ENCODE data around the gene PFKP.

PFKP gene

GRCh38 chr10:3062502-3063186, 4.7 kb upstream of the PFKP start:
- Histone ChIP-seq H3K4me1 (ENCODE audit: control insufficient read depth, insufficient read depth, low read length) (no peaks in the 10 kb centered on the region), H3K27me3 (replicated peaks; ENCODE audit: control insufficient read depth, insufficient read depth, low read length) (no peaks in the 10 kb centered on the region), H3K9me3 (ENCODE audit: control insufficient read depth, low read length) (no peaks in the 10 kb centered on the region), H3K9ac (ENCODE audit: low read length) (no peak overlapping the region), H3K36me3 (ENCODE audit: control insufficient read depth, insufficient read depth, low read length, severe bottlenecking) (no peaks in the 10 kb centered on the region), H3K4me3 (ENCODE audit: low read length) (no peak overlapping the region)
- DNase-seq (ENCODE audit: low read depth), result no peak

- Histone ChIP-seq H3K4me3 (ENCODE audit: low read length) (no peak overlapping the region), H3K4me1 (ENCODE audit: control insufficient read depth, insufficient read depth, low read length) (peaks cover 4% of the 10 kb centered on the region), H3K9me3 (ENCODE audit: control insufficient read depth, low read length) (no peaks in the 10 kb centered on the region), H3K36me3 (ENCODE audit: control insufficient read depth, insufficient read depth, low read length, severe bottlenecking) (no peaks in the 10 kb centered on the region), H3K27me3 (replicated peaks; ENCODE audit: control insufficient read depth, insufficient read depth, low read length) (no peaks in the 10 kb centered on the region), H3K9ac (ENCODE audit: low read length) (no peak overlapping the region)
- no peak for DNase-seq (ENCODE audit: low read depth)
These were observed 2.9 kb upstream of the PFKP start for GRCh38 chr10:3064423-3064822.

GRCh38 chr10:3065622-3066021, 1.7 kb upstream of the PFKP start:
- no peak for DNase-seq (ENCODE audit: low read depth)
- Histone ChIP-seq H3K4me3 (ENCODE audit: low read length) (no peak overlapping the region), H3K36me3 (ENCODE audit: control insufficient read depth, insufficient read depth, low read length, severe bottlenecking) (no peaks in the 10 kb centered on the region), H3K4me1 (ENCODE audit: control insufficient read depth, insufficient read depth, low read length) (peaks cover 5% of the 10 kb centered on the region), H3K9ac (ENCODE audit: low read length) (no peak overlapping the region), H3K27me3 (replicated peaks; ENCODE audit: control insufficient read depth, insufficient read depth, low read length) (no peaks in the 10 kb centered on the region), H3K9me3 (ENCODE audit: control insufficient read depth, low read length) (no peaks in the 10 kb centered on the region)

GRCh38 chr10:3066317-3067117, 831 bp upstream of the PFKP start:
- peaks cover 5% of the 10 kb centered on the region for H3K4me1 ChIP-seq (ENCODE audit: control insufficient read depth, insufficient read depth, low read length)
- H3K9ac ChIP-seq (ENCODE audit: low read length), result no peak overlapping the region
- DNase-seq (ENCODE audit: low read depth), result no peak
- H3K9me3 ChIP-seq (ENCODE audit: control insufficient read depth, low read length), result no peaks in the 10 kb centered on the region
- H3K27me3 ChIP-seq (replicated peaks; ENCODE audit: control insufficient read depth, insufficient read depth, low read length), result no peaks in the 10 kb centered on the region
- no peak overlapping the region for H3K4me3 ChIP-seq (ENCODE audit: low read length)
- no peaks in the 10 kb centered on the region for H3K36me3 ChIP-seq (ENCODE audit: control insufficient read depth, insufficient read depth, low read length, severe bottlenecking)

GRCh38 chr10:3067859-3068179, 471 bp downstream of the PFKP start:
- DNase-seq (ENCODE audit: low read depth), result no peak
- no peaks in the 10 kb centered on the region for H3K27me3 ChIP-seq (replicated peaks; ENCODE audit: control insufficient read depth, insufficient read depth, low read length)
- H3K36me3 ChIP-seq (ENCODE audit: control insufficient read depth, insufficient read depth, low read length, severe bottlenecking), result no peaks in the 10 kb centered on the region
- H3K9me3 ChIP-seq (ENCODE audit: control insufficient read depth, low read length), result no peaks in the 10 kb centered on the region
- peak overlapping the region; percentile 88 for H3K4me3 ChIP-seq (ENCODE audit: low read length)
- H3K4me1 ChIP-seq (ENCODE audit: control insufficient read depth, insufficient read depth, low read length), result peaks cover 5% of the 10 kb centered on the region
- peak overlapping the region; percentile 87 for H3K9ac ChIP-seq (ENCODE audit: low read length)

- H3K27me3 ChIP-seq (replicated peaks; ENCODE audit: control insufficient read depth, insufficient read depth, low read length), result no peaks in the 10 kb centered on the region
- no peaks in the 10 kb centered on the region for H3K9me3 ChIP-seq (ENCODE audit: control insufficient read depth, low read length)
- peak overlapping the region; percentile 88 for H3K4me3 ChIP-seq (ENCODE audit: low read length)
- peak; percentile 81 for DNase-seq (ENCODE audit: low read depth)
- peaks cover 5% of the 10 kb centered on the region for H3K4me1 ChIP-seq (ENCODE audit: control insufficient read depth, insufficient read depth, low read length)
- no peaks in the 10 kb centered on the region for H3K36me3 ChIP-seq (ENCODE audit: control insufficient read depth, insufficient read depth, low read length, severe bottlenecking)
- H3K9ac ChIP-seq (ENCODE audit: low read length), result peak overlapping the region; percentile 87
These were observed 1.0 kb downstream of the PFKP start for GRCh38 chr10:3068201-3068967.

DNA sequence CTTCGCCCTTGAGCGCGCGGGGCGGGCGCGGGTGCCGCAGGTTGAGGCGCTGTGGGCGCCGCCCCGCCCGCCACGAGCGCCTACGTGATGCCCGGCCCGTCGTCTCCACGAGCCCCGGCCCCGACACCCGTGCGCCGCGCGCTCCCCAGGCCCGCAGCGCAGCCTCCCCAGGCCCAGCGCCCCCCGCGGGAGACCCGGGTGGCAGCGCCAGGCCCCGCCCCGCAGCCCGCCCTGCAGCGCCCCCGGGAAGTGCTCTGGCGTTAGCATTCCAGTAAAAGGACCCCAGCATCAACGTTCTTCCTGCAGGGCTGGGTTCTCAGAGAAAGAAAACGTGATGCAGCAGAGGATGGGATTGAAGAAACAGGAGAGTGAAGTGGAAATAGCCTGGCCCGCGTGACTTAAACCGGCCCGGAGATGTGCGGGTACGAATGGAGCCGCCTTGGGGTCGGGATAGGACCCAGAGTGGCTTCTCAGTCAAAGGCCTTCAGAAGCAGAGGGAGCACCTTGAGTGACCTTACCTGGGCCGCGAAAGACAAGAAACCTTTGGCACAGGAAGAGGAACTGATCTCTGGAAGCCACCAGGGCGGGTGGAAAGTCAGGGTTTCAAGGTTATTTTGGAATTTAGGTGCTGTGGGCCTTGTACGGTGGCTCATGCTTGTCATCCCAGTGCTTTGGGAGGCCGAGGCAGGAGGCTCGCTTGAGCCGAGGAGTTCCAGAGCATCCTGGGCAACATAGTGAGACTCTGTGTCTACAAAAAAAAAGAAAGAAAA, 1.8 kb downstream of the PFKP start:
- H3K4me1 ChIP-seq (ENCODE audit: control insufficient read depth, insufficient read depth, low read length), result peaks cover 5% of the 10 kb centered on the region
- H3K4me3 ChIP-seq (ENCODE audit: low read length), result peak overlapping the region; percentile 88
- H3K36me3 ChIP-seq (ENCODE audit: control insufficient read depth, insufficient read depth, low read length, severe bottlenecking), result no peaks in the 10 kb centered on the region
- no peaks in the 10 kb centered on the region for H3K27me3 ChIP-seq (replicated peaks; ENCODE audit: control insufficient read depth, insufficient read depth, low read length)
- H3K9ac ChIP-seq (ENCODE audit: low read length), result peak overlapping the region; percentile 87
- no peaks in the 10 kb centered on the region for H3K9me3 ChIP-seq (ENCODE audit: control insufficient read depth, low read length)
- DNase-seq (ENCODE audit: low read depth), result peak; percentile 56

GRCh38 chr10:3069876-3070275, 2.5 kb downstream of the PFKP start:
- Histone ChIP-seq H3K4me3 (ENCODE audit: low read length) (peak overlapping the region; percentile 88), H3K9me3 (ENCODE audit: control insufficient read depth, low read length) (no peaks in the 10 kb centered on the region), H3K4me1 (ENCODE audit: control insufficient read depth, insufficient read depth, low read length) (peaks cover 5% of the 10 kb centered on the region), H3K36me3 (ENCODE audit: control insufficient read depth, insufficient read depth, low read length, severe bottlenecking) (no peaks in the 10 kb centered on the region), H3K9ac (ENCODE audit: low read length) (no peak overlapping the region), H3K27me3 (replicated peaks; ENCODE audit: control insufficient read depth, insufficient read depth, low read length) (no peaks in the 10 kb centered on the region)
- no peak for DNase-seq (ENCODE audit: low read depth)

DNA sequence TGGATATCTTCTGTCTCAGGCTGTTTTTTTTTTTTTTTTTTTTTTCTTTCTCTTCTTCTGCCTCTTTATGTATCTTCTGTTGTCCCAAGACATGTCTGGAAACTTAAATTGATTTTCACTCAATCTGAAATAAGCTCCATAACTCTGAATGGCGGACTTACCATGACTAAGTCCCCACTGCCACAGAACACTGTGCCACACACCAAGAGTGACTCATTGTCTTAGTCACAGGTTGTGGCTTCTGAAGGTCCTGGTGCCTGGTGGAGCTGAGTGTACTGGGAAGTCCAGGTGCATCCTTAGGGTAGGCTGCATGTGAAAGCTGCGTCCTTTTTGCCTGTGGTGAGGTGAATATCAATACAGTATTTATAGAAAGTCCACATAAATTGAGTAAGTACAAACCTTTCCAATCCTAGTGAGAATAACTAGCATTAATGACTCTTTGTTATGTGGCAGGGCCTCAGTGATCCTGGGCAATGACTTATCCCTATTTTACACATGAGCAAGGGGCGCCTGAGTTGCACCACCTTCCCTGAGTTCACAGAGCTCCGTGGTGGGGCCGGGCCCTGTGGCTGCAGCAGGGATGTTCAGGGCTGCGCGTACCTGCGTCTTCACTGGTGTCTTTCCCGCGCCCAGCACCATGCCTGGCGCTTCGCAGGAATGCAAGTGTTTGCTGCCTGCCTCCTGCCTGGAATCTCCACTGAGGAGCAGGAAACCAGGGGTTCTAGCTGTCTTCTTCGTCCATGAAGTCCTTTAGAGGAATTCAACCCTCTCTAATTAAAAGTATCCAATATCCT, 4.3 kb downstream of the PFKP start:
- no peaks in the 10 kb centered on the region for H3K36me3 ChIP-seq (ENCODE audit: control insufficient read depth, insufficient read depth, low read length, severe bottlenecking)
- H3K4me1 ChIP-seq (ENCODE audit: control insufficient read depth, insufficient read depth, low read length), result peaks cover 5% of the 10 kb centered on the region
- H3K9me3 ChIP-seq (ENCODE audit: control insufficient read depth, low read length), result no peaks in the 10 kb centered on the region
- no peak overlapping the region for H3K9ac ChIP-seq (ENCODE audit: low read length)
- H3K4me3 ChIP-seq (ENCODE audit: low read length), result no peak overlapping the region
- H3K27me3 ChIP-seq (replicated peaks; ENCODE audit: control insufficient read depth, insufficient read depth, low read length), result no peaks in the 10 kb centered on the region
- DNase-seq (ENCODE audit: low read depth), result peak; percentile 43

DNA sequence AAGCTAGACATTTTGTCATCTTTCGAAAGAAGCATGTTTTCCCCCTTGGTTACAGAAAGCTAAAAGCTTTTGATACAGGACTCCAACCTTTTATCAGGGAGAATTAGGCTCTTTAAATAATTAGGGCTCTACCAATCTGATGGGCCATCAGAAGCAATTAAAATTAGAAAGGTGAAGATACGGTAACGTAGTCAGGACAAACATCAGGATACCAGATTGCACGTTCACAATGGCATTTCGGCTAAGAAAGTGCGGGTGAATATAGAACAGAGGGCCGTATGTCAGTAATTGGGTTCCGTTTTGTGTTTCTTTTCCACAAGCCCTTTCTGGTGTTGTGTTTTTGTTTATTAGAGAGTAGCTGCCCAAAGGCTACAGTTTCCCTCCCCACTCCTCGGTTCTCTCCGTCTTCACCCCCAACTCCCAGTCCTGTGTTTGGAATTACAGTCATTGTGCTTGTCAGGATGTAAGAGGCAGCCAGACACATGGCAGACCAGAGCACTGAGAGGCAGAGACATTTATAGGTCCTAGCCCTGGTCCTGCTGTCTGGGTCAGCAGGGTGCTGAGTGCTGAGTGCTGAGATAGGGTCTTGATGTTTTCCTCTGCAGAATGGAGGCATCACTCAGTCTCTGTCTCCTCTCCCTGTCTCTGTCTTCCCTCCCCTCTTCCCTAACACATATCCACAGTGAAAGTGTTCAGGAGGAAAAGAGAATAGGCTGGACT, 5.5 kb downstream of the PFKP start:
- no peak for DNase-seq (ENCODE audit: low read depth)
- Histone ChIP-seq H3K4me3 (ENCODE audit: low read length) (no peak overlapping the region), H3K27me3 (replicated peaks; ENCODE audit: control insufficient read depth, insufficient read depth, low read length) (no peaks in the 10 kb centered on the region), H3K36me3 (ENCODE audit: control insufficient read depth, insufficient read depth, low read length, severe bottlenecking) (no peaks in the 10 kb centered on the region), H3K9me3 (ENCODE audit: control insufficient read depth, low read length) (no peaks in the 10 kb centered on the region), H3K9ac (ENCODE audit: low read length) (no peak overlapping the region), H3K4me1 (ENCODE audit: control insufficient read depth, insufficient read depth, low read length) (peaks cover 5% of the 10 kb centered on the region)
